ENCODE measurements around the gene GFI1B.
"Not testable (repeated sequence)": the region's sequence is repeated elsewhere in the genome, so short reads cannot be mapped to it uniquely, and the experiment has no call there.

GFI1B gene

GRCh38 chr9:133009906-133010582, 31.6 kb downstream of the GFI1B start:
- DNase-seq (ENCODE audit: low read depth in 4 of 4, low spot score in 1 of 4), result no peak

- DNase-seq (ENCODE audit: low read depth in 4 of 4, low spot score in 1 of 4), result no peak
These were observed 36.2 kb downstream of the GFI1B start for GRCh38 chr9:133014696-133015095.

GRCh38 chr9:133023117-133023890, 44.8 kb downstream of the GFI1B start:
- peak in 1 of 4 experiments; percentile 54 for DNase-seq (ENCODE audit: low read depth in 4 of 4, low spot score in 1 of 4)

- no peak for DNase-seq (ENCODE audit: low read depth in 4 of 4, low spot score in 1 of 4)
These were observed 47.9 kb downstream of the GFI1B start for GRCh38 chr9:133026426-133026825.

- DNase-seq (ENCODE audit: low read depth in 4 of 4, low spot score in 1 of 4), result no peak
These were observed 48.6 kb downstream of the GFI1B start for GRCh38 chr9:133027134-133027533.

GRCh38 chr9:133028221-133028620, 49.7 kb downstream of the GFI1B start:
- DNase-seq (ENCODE audit: low read depth in 4 of 4, low spot score in 1 of 4), result no peak

GRCh38 chr9:133029994-133030316, 51.5 kb downstream of the GFI1B start:
- DNase-seq (ENCODE audit: low read depth in 4 of 4, low spot score in 1 of 4), result no peak

- DNase-seq (ENCODE audit: low read depth in 4 of 4, low spot score in 1 of 4), result peak; percentile 67 to 87 (median 77)
These were observed 52.0 kb downstream of the GFI1B start, which contains the start of gene GTF3C5 for GRCh38 chr9:133030317-133031129. Gene GTF3C5, plus strand, starts transcription at chr9:133030997. Its CDS starts 15 bp downstream, at chr9:133031012.

GRCh38 chr9:133031130-133031422, 52.6 kb downstream of the GFI1B start:
- DNase-seq (ENCODE audit: low read depth in 4 of 4, low spot score in 1 of 4), result no peak

GRCh38 chr9:133031496-133031911, 53.0 kb downstream of the GFI1B start:
- no peak for DNase-seq (ENCODE audit: low read depth in 4 of 4, low spot score in 1 of 4)

GRCh38 chr9:133032171-133032570, 53.7 kb downstream of the GFI1B start:
- no peak for DNase-seq (ENCODE audit: low read depth in 4 of 4, low spot score in 1 of 4)

- DNase-seq (ENCODE audit: low read depth in 4 of 4, low spot score in 1 of 4), result no peak
These were observed 57.2 kb downstream of the GFI1B start for GRCh38 chr9:133035669-133036068.

- DNase-seq (ENCODE audit: low read depth in 4 of 4, low spot score in 1 of 4), result no peak
These were observed 59.5 kb downstream of the GFI1B start for GRCh38 chr9:133037775-133038515.

GRCh38 chr9:133040892-133041479, 62.5 kb downstream of the GFI1B start:
- not testable (repeated sequence) for DNase-seq (ENCODE audit: low read depth in 4 of 4, low spot score in 1 of 4)
